ENCODE data around the gene GAB2. TPM values are rescaled to one million over a fixed set of nuclear protein-coding genes. Genes with fewer than 3 reads are reported as not detected.

GAB2 gene
- total RNA-seq, 1 experiment from 2014 or later = 10.6 TPM

DNA sequence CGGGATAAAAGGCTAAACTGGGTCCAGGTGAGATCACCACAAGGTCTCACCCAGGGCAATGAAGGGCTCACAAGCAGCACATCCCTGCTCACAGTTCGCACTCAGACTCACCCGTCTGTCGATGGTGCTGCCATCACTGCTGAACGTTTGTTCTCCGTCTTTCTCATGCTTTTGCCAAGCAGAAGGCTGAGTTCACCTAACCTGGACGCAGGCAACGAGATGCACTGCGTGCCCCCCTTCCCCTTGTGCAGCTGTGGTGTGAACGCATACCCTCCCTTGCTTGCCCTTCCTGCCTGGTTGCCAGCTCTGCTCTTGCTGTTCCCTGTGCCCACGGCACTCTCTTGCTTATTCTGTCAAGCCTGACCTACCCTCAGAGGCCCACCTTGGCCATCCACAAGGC, 247.2 kb downstream of the GAB2 start:
- TF ChIP-seq, protein P1, sequence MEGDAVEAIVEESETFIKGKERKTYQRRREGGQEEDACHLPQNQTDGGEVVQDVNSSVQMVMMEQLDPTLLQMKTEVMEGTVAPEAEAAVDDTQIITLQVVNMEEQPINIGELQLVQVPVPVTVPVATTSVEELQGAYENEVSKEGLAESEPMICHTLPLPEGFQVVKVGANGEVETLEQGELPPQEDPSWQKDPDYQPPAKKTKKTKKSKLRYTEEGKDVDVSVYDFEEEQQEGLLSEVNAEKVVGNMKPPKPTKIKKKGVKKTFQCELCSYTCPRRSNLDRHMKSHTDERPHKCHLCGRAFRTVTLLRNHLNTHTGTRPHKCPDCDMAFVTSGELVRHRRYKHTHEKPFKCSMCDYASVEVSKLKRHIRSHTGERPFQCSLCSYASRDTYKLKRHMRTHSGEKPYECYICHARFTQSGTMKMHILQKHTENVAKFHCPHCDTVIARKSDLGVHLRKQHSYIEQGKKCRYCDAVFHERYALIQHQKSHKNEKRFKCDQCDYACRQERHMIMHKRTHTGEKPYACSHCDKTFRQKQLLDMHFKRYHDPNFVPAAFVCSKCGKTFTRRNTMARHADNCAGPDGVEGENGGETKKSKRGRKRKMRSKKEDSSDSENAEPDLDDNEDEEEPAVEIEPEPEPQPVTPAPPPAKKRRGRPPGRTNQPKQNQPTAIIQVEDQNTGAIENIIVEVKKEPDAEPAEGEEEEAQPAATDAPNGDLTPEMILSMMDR (IDR thresholded peaks at IDR 0.05; ENCODE audit: unreplicated experiment) = no peak
- intact Hi-C loops (cut with micrococcal nuclease; ENCODE audit: unreplicated experiment) = no loop called here
- H3K4me1 Mint-ChIP-seq (ENCODE audit: low read depth, unreplicated experiment) = no peaks in the 10 kb centered on the region
- no peaks in the 10 kb centered on the region for H3K27me3 Mint-ChIP-seq (ENCODE audit: unreplicated experiment)
- CTCF ChIA-PET = no interaction called here
- no TSS peak for BruUV-seq (replicated peaks)
- no peak overlapping the region for H3K4me3 Mint-ChIP-seq (ENCODE audit: low read depth, unreplicated experiment)
- no peaks in the 10 kb centered on the region for H3K36me3 Mint-ChIP-seq (ENCODE audit: insufficient read depth, unreplicated experiment)
- DNase-seq = no peak
- H3K27ac Mint-ChIP-seq (ENCODE audit: unreplicated experiment) = no peak overlapping the region
- H3K9me3 Mint-ChIP-seq (ENCODE audit: low read depth, unreplicated experiment) = no peaks in the 10 kb centered on the region

DNA sequence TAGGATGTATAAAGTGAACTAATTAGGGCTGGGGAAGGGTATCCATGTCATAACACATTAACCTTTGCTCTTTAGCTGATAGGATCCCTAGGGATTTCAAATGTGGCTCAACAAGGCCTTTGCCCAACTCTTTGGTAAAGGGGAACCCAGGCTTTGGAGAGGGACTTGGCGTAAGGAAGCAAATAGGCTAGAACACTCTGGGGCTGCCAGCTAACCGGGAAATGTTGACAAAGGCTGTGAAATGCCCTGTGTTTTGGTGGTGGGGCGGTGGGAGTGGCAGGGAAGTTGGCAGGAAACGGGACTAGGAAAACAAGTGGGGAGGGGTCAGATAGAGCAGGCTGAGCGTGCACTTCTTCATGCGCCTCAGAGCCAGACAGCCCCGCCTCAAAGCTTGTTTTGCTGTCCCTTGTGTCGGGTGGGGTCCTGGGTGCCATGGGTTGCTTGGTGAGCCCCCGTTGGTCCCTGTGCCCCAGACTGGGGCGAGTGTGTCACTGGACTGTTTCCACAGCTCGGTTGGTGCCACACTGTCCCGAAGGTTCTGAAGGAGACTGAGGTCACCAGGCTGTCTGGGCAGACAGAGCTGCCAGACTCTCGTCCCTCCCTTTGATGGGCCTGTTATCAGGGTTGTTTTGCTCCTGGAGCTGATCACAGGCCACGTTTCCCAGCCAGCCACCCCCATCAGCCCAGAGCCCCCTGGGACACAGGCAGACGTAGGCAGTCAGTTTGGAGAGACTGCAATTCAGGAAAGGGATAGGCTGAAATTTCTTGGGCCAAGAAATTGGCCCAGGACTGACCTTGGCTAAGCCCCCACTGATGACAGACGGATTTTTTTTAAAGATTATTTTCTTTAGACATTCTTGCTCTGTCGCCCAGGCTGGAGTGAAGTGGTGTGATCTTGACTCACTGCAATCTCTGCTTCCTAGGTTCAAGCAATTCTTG, 248.8 kb downstream of the GAB2 start:
- H3K27ac Mint-ChIP-seq (ENCODE audit: unreplicated experiment) = no peak overlapping the region
- intact Hi-C loops (cut with micrococcal nuclease; ENCODE audit: unreplicated experiment) = no loop called here
- H3K27me3 Mint-ChIP-seq (ENCODE audit: unreplicated experiment) = no peaks in the 10 kb centered on the region
- no peaks in the 10 kb centered on the region for H3K9me3 Mint-ChIP-seq (ENCODE audit: low read depth, unreplicated experiment)
- BruUV-seq (replicated peaks) = no TSS peak
- H3K4me1 Mint-ChIP-seq (ENCODE audit: low read depth, unreplicated experiment) = no peaks in the 10 kb centered on the region
- no peaks in the 10 kb centered on the region for H3K36me3 Mint-ChIP-seq (ENCODE audit: insufficient read depth, unreplicated experiment)
- DNase-seq = no peak
- CTCF ChIA-PET = no interaction called here
- TF ChIP-seq, protein P1 (IDR thresholded peaks at IDR 0.05; ENCODE audit: unreplicated experiment) = no peak
- H3K4me3 Mint-ChIP-seq (ENCODE audit: low read depth, unreplicated experiment) = no peak overlapping the region

DNA sequence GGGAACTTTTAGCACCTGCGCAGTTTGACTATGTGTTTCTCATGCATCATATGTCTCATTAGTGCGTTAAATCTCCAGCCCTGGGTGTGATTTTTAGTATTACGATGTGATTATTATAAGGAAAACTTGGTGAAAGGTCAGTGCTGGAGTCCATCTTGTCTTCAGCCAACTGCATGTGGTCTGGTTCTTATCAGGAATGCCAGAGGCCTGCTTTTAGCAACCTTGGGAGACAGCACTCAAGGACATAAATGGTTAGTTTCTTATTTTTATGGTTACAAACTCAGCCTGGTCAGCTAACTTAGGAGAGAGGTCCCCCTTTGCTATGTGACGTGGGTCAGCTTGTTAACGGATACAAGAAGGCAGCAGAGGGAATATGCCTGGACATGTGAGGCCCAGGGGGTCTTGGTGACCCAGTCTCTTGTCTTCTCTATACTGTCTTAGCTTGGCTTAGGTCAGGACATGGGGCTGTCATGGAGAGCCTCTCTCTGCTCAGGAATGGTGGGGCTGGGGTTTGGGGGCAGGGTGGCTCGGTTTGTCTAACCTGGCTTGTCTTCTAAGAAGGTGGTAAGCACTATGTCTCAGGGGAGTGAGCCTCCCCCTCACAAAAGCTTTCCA, 250.7 kb downstream of the GAB2 start:
- CTCF ChIA-PET = no interaction called here
- H3K36me3 Mint-ChIP-seq (ENCODE audit: insufficient read depth, unreplicated experiment) = no peaks in the 10 kb centered on the region
- no peaks in the 10 kb centered on the region for H3K4me1 Mint-ChIP-seq (ENCODE audit: low read depth, unreplicated experiment)
- no TSS peak for BruUV-seq (replicated peaks)
- no peaks in the 10 kb centered on the region for H3K27me3 Mint-ChIP-seq (ENCODE audit: unreplicated experiment)
- TF ChIP-seq, protein P1 (IDR thresholded peaks at IDR 0.05; ENCODE audit: unreplicated experiment) = no peak
- intact Hi-C loops (cut with micrococcal nuclease; ENCODE audit: unreplicated experiment) = no loop called here
- DNase-seq = no peak
- no peak overlapping the region for H3K27ac Mint-ChIP-seq (ENCODE audit: unreplicated experiment)
- no peak overlapping the region for H3K4me3 Mint-ChIP-seq (ENCODE audit: low read depth, unreplicated experiment)
- no peaks in the 10 kb centered on the region for H3K9me3 Mint-ChIP-seq (ENCODE audit: low read depth, unreplicated experiment)

Other genes starting within 250 kb of the GAB2 start
- 8.5 and 8.7 TPM in 2 replicates for gene KCTD21, start 229.2 kb downstream of the GAB2 start, total RNA-seq (2022)
- gene USP35, start 228.9 kb downstream of the GAB2 start, total RNA-seq (2022) = 6.8 and 7.8 TPM in 2 replicates
- gene NARS2, start 157.0 kb upstream of the GAB2 start, total RNA-seq (2022) = 17.8 and 20.2 TPM in 2 replicates

All from Calu3 (cell line).